ENCODE data around the gene SRGAP2B.
"Not testable (repeated sequence)": the region's sequence is repeated elsewhere in the genome, so short reads cannot be mapped to it uniquely, and the experiment has no call there.

The SRGAP2B gene

DNA sequence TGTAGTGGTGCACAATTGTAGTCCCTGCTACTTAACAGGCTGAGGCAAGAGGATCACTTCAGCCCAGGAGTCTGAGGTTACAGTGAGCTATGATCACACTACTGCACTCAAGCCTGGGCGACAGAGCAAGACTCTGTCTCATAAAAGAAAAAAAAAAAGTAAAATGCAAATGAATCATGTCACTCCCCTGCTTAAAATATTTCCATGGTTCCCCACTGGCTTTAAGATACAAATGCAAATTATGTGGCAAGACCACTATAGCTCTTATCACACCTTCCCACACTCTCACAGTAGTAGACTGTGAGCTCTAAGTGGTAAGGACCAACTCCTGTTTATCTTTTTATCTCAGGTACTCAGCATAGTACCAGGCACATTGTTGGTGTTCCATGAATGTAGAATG, 53.6 kb downstream of the SRGAP2B start:
- not testable (repeated sequence) for DNase-seq

DNA sequence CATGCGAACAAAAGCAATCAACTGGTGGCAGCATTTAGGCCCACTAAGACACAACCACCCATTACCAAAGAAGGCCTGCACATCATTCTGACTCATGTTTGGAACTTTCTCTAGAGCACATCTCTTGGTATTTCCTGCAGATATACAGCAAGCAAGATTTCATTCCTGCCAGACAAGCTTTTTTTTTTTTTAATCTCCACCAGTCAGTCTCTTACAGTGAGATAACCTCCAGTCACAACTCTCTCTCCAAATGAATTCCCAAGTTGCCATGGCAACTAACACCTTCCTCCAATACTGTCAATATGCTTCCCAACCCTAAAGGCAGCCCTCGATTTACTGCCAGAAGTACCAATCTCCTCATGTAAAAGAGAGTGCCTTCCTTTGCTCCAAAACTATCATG, 59.1 kb downstream of the SRGAP2B start:
- not testable (repeated sequence) for DNase-seq

DNA sequence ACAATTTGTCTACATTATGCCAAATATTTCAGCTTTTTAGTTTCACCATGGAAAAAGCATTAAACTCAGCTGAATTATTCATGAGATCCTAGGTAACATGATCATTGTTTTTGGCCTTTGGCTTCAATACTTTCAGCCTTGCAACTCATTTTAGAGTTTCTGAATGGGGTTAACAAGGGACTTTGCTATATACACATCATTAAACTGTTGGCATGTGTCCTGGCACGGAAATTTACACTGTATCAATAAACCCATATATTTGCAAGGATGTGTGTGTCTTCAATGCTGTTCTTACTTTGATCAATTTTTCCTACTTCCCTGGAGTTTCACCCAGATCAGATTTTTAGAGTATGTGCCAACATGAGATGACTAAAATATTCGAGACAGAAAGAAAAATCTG, 61.6 kb downstream of the SRGAP2B start:
- not testable (repeated sequence) for DNase-seq

DNA sequence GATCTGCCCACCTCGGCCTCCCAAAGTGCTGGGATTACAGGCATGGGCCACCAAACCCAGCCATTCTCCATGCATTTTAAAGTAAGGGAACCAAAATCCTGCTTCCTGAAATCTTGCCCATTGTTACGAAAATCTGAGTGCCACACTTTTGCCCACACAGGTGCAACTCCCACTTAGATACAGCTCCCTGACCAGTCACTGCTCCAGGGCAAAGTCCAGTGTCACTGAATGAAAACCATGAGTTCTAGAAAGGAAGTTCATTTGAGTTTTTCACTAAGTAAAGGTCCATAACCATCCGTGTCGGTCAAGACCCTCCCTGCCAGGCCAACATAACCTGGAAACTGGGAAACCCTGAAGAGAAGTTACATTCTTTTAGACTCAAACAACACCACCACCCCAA, 67.9 kb downstream of the SRGAP2B start:
- not testable (repeated sequence) for DNase-seq

DNA sequence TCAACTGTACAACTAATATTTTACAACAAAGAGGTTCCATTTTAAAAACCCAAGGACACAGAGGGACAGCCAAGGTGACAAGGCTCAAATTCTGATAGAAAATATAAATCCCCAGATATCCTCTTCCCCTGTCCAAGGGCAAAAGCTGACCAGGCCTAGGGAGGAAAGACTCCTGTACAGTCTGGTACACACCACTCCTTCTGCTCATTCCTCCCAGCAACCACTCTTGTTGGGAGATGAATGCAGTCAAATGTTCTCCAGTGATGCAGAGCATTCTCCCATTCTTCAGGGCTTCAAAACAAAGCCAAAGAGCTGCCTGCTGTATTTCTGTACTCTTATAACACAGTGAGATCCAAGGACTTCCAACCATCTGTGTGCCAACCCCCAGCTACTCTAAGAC, 69.8 kb downstream of the SRGAP2B start:
- DNase-seq = not testable (repeated sequence)

DNA sequence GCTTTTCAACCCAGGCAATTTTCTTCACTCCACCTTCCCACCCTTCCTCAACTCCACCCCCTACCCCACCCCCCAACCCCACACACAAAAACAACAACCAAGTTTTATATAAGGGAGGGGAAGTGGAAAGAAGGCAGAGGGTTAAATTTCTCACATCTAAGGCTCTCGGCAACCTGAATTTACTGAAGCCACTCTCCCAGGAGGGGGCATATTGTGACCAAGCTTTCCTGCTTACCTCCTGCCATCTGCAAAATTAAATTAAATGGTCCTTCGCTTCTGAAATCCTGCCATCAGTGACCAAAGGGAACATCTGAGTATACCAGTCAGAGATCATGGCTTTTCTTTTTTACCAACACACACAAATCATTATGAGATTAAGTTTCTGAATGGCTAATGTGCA, 72.9 kb downstream of the SRGAP2B start:
- DNase-seq = not testable (repeated sequence)

DNA sequence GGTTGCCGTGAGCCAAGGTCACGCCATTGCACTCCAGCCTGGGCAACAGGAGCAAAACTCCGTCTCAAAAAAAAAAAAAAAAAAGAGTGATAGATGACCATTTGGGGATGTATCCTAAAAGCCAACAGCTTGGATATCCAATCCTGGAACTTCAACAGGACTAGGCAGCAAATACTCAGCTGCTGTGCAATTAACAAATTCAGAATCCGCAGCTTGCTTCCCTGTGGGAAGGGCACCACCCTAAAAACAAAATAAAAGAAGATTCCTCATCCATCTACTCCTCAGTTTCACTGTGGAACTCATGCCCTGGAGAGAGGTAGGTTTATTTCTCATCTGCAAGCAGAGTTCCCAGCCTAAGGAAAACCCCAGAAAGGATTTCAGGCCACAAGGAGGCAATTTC, 73.4 kb downstream of the SRGAP2B start:
- not testable (repeated sequence) for DNase-seq

DNA sequence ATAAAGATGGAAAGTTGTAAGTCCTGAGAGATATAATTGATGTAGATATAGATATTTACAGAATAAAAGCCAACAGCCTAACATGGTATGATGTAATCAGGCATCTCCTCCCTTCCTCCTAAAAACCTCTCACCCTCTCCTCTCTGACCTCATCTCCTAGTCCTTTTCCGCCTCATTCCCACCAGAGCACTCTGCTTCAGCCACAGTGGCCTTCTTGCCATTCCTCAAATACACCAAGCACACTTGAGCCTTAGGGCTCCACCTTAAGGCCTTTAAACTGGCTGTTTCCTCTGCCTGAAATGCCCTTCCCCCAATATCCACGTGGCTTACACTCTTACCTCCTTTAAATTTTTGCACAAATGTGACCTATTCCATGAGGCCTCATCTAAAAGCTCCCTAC, 75.4 kb downstream of the SRGAP2B start:
- not testable (repeated sequence) for DNase-seq

DNA sequence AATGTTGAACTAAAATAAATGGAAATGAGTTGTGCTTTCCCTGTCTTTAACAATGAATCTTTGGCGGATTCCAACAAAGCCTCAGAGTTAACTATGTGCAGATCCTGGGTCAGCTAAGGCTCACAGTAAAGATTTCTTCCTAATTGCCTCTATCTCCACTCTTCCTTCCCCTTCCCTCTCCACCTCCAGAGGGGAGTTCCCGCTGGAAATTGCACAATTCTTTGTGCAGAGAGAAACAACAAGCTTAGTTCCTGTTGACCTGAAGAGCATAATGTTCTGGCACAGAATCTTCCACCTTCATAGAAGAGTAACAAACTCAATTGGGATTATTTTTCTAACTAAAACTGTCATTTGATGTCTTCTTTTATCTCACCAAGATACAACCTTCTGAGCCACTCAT, 77.4 kb downstream of the SRGAP2B start:
- not testable (repeated sequence) for DNase-seq

DNA sequence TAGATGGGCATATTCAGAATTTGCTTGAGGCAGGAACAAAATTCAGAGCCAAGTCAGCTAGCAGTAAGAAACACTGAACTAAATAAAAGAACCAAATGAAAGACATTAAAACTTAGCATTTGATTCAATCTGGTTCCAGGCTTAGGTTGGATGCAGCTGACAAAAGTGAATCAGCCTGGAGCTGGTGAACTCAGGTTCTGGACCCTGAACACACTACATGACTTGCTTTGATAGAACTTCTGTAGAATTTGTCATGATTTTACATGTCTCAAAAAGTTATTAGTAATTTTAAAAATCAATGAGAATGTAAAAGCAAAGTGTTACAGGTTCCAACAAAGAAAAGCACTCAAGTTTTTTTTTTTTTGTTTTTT, 78.7 kb downstream of the SRGAP2B start:
- not testable (repeated sequence) for DNase-seq

DNA sequence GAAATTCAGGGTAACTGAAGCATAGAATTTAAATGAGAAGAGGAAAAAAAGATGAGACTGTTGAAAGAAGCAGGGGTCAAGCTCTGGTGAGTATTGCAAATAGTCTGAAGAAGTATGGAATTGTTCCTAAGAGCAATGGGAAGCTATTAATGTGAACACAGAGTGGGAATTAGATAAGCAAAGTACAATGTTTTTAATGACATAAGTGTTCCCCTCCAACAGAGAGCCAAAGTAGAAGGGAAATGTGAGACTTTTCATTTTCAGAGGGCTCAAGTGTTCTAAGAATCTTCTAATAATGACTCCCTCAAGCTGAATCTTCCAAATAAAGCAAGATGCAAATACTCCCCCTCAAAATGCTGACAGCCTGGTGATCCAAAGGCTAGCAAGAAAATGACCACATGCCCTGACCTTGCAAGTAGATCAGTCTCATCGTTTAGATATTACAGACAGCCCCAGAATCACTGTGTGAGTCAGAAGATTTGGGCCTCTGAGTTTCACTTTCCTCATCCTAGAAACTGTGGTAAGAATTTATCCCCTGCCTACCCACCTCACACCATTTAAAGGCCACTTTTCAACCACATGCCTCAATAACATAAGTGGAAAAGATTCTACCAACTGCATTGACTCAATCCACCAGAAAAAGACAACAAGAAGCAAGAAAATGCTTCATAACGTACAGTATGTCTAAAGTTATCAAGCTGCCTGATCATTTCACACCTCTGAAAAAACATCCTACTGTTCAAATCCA, 79.2 kb downstream of the SRGAP2B start:
- not testable (repeated sequence) for DNase-seq

DNA sequence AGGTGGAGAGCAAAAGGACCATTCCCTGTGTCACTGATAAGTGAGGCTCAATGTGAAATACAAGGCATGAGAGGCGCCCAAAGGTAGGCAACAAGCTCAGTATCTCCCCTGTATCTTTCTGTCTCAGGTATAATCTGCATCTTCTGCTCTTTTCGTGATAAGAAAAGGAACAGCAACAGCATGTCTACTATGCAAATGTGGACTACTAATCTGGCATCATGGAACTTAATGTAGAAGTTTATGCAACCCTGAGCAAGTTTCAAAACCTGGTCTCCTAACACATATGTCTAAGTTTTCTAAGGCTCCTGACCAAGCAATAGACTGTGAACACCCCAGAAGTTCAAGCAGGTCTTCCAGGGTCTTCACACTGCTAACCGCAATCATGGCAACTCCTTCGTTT, 81.8 kb downstream of the SRGAP2B start:
- DNase-seq = not testable (repeated sequence)

DNA sequence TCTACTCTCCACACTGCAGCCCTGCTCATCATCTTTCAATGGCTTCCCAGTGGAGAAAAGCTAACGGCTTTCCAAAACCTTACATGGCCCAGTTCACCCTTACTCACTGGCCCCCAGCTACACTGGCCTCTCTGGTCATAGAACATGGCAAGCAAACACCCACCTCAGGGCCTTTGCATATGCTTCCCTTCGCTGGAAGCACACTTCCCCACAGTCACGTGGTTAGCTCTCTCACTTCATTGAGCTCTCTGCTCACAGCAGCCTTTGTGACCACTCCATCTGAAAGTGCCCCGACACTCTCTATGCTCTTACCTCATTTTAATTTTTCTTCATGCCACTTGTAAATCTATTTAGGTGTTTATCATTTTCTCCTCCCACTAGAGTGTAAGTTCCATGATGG, 83.3 kb downstream of the SRGAP2B start:
- DNase-seq = not testable (repeated sequence)

DNA sequence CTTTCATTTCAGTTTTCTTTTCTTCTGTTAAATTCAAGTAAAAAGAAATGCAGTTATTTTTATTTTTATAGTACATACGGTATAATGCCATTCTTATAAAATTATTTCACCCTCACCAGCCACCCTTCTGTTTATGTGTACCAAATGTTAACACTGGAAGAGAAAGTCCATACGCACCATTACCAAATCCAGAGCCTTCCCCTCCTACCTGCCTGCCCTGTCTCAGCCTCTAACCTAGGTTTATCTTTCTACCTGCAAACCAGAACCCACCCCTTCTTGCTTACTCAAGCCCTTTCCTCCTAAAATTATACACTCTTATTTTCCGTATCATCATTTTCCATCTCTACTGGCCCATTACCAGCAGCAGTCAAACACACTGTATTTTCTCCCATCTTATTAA, 84.5 kb downstream of the SRGAP2B start:
- DNase-seq = not testable (repeated sequence)

DNA sequence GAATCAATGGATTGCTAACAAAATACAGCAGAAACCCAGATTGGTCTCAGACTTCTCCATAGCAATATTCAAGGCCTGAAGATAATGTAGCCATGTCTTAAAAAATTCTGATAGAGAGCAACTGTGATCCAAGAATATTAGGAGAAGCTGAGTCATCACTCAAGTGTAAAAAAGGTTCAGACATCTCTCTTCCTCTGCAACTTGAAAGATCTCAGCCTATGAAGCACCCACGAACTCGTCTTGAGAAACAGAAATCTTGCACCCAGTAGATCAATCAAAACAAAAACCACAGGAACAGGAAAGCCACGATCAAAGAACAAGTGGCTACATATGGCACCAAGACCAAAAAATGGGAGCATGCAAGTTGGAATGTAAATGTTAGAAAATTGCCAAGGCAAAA, 85.2 kb downstream of the SRGAP2B start:
- peak in 1 of 2 donors; percentile 17 for DNase-seq

DNA sequence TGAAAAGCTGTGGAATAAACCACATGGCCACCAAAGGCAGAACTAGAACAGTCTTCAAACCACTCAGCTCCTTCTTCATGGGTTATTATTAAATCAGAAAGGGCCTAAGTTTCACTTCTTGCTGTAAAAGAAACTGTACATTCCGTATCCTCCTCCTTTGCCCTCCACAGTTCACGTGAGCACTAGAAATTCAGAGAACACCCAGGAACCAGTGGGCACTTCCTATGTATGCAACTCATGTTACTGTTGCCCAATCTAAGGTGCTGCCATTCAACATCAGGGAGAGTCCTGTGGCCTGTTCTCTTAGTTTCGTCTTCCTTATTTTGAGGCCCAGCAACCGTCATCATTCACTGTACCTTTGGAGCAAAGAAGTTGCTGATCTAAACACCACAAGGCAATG, 86.7 kb downstream of the SRGAP2B start:
- DNase-seq = not testable (repeated sequence)

DNA sequence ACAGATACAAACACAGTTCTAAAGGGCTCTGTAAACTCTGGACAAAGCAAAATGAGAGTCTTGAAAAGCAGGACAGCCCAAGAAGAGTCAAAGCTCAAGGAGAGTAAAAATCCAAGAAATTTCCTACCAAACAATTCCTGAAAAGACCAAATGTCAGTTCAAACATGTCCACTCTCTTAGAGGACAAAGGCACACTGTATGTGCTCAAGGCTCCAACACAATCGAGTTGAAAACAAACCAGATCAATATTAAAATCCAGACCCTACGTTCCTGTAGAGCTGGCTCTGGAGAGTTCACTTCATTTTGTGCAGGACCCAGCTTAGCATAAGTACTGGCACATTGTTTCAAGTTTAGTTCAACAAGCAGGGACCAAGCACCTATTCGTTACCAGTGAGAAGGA, 90.0 kb downstream of the SRGAP2B start:
- not testable (repeated sequence) for DNase-seq

DNA sequence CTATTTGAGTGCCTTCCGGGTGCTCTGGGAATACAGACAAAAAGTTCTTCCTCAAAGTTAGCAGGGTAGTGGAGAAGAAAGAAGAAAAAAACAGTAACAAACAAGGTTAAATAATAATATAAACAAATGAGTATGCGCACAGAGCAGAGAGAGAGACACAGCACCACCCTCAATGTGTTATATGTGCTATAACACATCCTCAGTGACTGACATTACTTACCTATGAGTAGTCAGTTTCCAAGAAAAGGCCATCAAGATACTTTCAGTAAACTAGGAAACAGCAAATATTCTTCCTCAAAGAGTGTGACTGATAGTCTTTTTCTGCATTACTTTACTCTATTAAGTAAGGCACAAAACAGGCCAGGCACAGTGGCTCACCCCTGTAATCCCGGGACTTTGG, 93.7 kb downstream of the SRGAP2B start:
- not testable (repeated sequence) for DNase-seq

DNA sequence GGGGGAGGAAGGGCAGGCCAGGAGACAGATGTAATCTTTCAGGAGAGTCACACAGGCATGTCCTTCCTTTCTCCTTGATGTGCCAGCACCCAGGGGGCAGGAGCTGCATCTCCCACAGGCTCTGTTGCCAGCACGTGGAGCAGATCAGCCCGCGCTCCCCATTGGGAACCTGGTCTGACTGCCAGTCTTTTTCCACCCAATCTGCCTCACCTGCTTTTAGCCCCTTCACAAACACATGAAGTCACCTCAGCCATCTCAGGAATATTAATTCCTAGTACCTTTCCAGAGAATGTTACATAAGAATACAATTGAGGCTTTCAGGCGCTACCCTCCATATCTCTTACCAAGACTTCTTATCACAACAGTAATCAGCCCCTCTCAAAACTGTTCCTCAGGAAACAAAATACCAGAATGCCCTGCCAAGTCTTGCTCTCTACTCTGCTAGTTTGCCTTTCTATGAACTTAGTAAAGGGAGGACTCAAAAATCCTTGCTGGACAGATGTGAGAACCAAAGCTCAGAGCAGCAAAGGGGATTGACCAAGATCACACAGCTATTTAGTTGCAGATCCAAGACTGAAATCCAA, 94.3 kb downstream of the SRGAP2B start:
- not testable (repeated sequence) for DNase-seq

DNA sequence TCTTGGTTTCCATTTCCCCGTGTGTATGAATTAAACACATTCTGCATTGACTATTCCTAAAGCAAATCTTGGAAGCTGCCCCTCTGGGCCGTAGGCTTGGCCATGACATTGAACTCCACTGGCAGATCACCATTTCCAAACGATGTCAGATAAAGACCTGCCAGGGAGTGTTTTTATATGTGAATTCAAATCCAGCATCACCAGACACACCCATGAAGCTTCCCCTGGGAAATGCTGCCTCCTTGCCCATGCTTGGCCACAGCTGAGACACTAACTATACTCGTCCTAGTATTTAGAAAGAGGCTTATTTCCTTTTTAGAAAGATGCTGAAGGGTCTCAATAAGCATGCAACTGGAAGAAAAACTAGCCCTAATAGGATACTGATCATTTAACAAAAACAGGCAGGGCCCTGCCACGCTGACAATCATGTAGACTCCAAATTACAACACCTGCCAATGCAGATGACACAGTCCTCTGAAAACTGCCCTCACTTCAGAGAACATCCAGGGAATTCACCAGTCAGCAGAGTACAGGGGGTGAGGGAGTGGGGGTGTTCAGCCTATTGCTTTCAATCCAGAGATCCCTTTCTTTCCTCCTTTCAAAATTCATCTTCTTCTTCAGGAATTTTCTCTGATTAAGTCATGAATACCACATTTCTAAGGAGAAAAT, 94.9 kb downstream of the SRGAP2B start:
- DNase-seq = not testable (repeated sequence)

DNA sequence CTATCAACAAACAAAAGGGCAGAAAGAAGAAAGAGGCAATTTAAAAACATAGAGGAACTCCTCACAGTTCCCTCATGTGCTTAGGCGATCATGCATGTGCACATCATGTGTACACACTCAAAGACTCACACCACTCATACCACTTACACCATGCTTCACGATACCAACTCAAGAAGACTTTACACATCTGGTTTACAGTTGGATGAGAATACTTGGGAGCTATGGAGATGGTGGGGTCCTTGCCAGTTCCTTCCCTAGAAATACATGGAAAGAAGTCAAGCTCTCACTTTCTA, 96.2 kb downstream of the SRGAP2B start:
- not testable (repeated sequence) for DNase-seq

DNA sequence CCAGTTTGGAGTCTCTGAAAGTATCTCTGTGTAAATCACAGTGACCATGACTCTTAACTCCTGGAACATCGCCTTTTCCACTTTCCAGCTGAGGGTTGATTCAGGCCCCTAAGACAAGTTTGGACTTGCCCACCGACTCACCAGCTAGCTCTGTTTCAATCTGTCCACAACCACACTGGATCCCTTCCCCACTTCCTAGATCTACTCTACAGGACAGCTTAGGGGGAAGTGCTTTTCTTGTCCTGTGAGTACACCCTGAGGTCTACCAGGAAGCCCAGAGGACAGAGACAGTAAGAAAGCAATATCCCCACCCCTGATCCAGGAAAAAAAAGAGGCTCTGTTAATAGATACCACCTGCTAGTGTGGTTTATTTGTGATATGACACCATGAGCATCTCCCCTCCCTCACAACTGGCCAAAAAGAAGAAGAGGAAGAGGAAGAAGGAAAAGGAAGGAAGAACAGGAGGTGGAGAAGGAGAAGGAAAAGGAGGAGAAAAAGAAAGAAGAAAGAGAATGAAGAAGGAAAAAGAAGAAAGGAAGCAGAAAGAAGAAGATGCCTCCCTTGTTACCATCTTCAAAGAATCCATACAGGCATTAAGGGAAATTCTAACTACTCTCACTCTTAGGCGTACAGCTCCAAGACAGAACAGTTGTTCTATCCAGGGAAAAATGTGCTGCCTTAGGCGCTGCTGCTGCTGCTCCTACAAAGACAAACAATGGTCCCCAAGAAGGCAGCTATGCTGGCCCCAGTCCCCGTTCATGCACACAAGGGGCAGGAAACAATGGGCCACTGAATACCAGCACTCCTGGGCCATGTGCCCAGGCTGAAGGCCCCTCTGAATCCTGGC, 96.8 kb downstream of the SRGAP2B start:
- DNase-seq = not testable (repeated sequence)

DNA sequence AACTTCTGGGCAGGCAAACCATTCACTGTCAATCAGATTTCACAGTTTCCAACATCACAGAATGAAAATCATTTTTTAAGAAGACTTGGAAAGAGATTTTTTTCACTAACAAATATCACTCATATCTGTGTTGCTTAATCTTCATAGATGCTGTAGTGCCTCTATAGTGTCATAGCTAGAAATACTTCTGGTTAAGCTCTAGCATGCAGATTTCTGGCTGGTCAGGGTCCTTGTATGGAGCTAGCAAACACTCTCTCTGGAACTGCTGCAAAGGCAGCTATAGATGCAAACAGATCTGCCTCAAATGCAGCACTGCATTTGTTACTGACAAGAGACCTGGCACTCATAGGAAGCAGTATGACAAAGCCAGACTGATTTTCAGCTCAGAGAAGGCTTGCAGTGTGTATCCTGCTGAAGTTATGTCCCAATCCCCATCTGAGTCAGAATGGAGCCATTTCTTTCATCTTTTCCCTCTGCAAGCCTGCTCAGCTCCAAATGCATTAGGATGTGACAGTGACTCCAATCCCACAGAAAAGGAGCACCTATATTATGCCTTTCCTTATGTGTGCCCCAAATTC, 99.2 kb downstream of the SRGAP2B start:
- not testable (repeated sequence) for DNase-seq

All from CD4-positive, alpha-beta T cell treated with Interleukin-4 for 1 hour (primary cell).